ENCODE results near the gene CDK14. TPM values are rescaled to one million over a fixed set of nuclear protein-coding genes. Genes with fewer than 3 reads are reported as not detected.

CDK14 gene
- total and polyA plus RNA-seq, 4 donors, result 4.2 to 12.4 (median 7.4) TPM

GRCh38 chr7:90968871-90969270 lies 372.8 kb downstream of the CDK14 start:
- Histone ChIP-seq H3K9me3 (ENCODE audit: control insufficient read depth in 4 of 4, low read length in 3 of 4) (no peaks in the 10 kb centered on the region), H3K9ac (ENCODE audit: low read depth in 1 of 2, low read length in 2 of 2) (no peak overlapping the region), H3K4me1 (ENCODE audit: control insufficient read depth in 4 of 4, insufficient read depth in 4 of 4, low read length in 3 of 4) (no peaks in the 10 kb centered on the region), H3K27ac (ENCODE audit: low read depth in 1 of 2, low read length in 2 of 2) (no peak overlapping the region), H3K27me3 (ENCODE audit: control insufficient read depth in 4 of 4, insufficient read depth in 4 of 4, low read length in 3 of 4) (no peaks in the 10 kb centered on the region), H3K36me3 (ENCODE audit: control insufficient read depth in 4 of 4, insufficient read depth in 3 of 4, low read depth in 1 of 4, low read length in 3 of 4) (peaks cover 0 to 2% (median 0%) of the 10 kb centered on the region in 4 donors), H3K4me3 (ENCODE audit: low read depth in 1 of 3, low read length in 3 of 3) (no peak overlapping the region)
- WGBS, result 89% methylated on average over 4 of the region's 4 CpGs
- TF ChIP-seq REST (IDR thresholded peaks at IDR 0.05) (no peak), EGR1 (IDR thresholded peaks at IDR 0.05; ENCODE audit: low read depth in 2 of 2) (no peak), CTCF (IDR thresholded peaks at IDR 0.05; ENCODE audit: low read depth, low read length, missing input control) (no peak), HNF4G (IDR thresholded peaks at IDR 0.05) (no peak), RAD21 (IDR thresholded peaks at IDR 0.05) (no peak), ZBTB33 (IDR thresholded peaks at IDR 0.05) (no peak), TAF1 (conservative IDR thresholded peaks at IDR 0.05) (no peak), ATF3 (IDR thresholded peaks at IDR 0.05) (no peak), JUND (IDR thresholded peaks at IDR 0.05) (no peak), RXRA (IDR thresholded peaks at IDR 0.05) (no peak), YY1 (IDR thresholded peaks at IDR 0.05) (no peak), GABPA (IDR thresholded peaks at IDR 0.05 in 1 of 2, conservative IDR thresholded peaks at IDR 0.05 in 1 of 2) (no peak), NR2F2 (IDR thresholded peaks at IDR 0.05) (no peak), MAX (IDR thresholded peaks at IDR 0.05) (no peak), FOXA2 (IDR thresholded peaks at IDR 0.05) (no peak), FOXA1 (IDR thresholded peaks at IDR 0.05) (no peak), SP1 (IDR thresholded peaks at IDR 0.05) (no peak), HNF4A (conservative IDR thresholded peaks at IDR 0.05) (no peak)
- DNase-seq (ENCODE audit: low spot score), result no peak
